GM21447 (cell line): ENCODE results near the gene E2F8.
A peak's percentile ranks its signal among the peaks of the same experiment; 100 is the strongest.
"Not testable (repeated sequence)": the region's sequence is repeated elsewhere in the genome, so short reads cannot be mapped to it uniquely, and the experiment has no call there.

ENCODE experiments used
- ATAC-seq: cut with Tn5 transposase; IDR thresholded peaks from one replicate; pipeline ENCODE4 v1.9.1; 2021; ENCODE audit not compliant: unreplicated experiment

E2F8 gene

GRCh38 chr11:19240420-19241259 is at the start of gene E2F8:
E2F8 (minus strand) TSS chr11:19240945; CDS start chr11:19240121, 824 bp downstream.
- ATAC-seq = peak; percentile 91

- ATAC-seq = no peak
Observed at GRCh38 chr11:19290356-19290755, 49.6 kb upstream of the E2F8 start.

GRCh38 chr11:19288256-19288655 is 47.5 kb upstream of the E2F8 start:
- no peak for ATAC-seq

GRCh38 chr11:19286411-19286810 is 45.7 kb upstream of the E2F8 start:
- ATAC-seq = no peak

GRCh38 chr11:19284881-19285280 is 44.1 kb upstream of the E2F8 start:
- no peak for ATAC-seq

GRCh38 chr11:19283991-19284390 is 43.2 kb upstream of the E2F8 start:
- no peak for ATAC-seq

GRCh38 chr11:19281555-19281954 is 40.8 kb upstream of the E2F8 start:
- no peak for ATAC-seq

- ATAC-seq = no peak
Observed at GRCh38 chr11:19281041-19281440, 40.3 kb upstream of the E2F8 start.

- no peak for ATAC-seq
Observed at GRCh38 chr11:19279451-19279850, 38.7 kb upstream of the E2F8 start.

GRCh38 chr11:19276859-19277808 is 36.4 kb upstream of the E2F8 start:
- no peak for ATAC-seq

- no peak for ATAC-seq
Observed at GRCh38 chr11:19275496-19275895, 34.8 kb upstream of the E2F8 start.

- not testable (repeated sequence) for ATAC-seq
Observed at GRCh38 chr11:19273219-19273618, 32.5 kb upstream of the E2F8 start.

- ATAC-seq = no peak
Observed at GRCh38 chr11:19268909-19269308, 28.2 kb upstream of the E2F8 start.

- ATAC-seq = no peak
Observed at GRCh38 chr11:19267567-19267966, 26.8 kb upstream of the E2F8 start.

- no peak for ATAC-seq
Observed at GRCh38 chr11:19263333-19263732, 22.6 kb upstream of the E2F8 start.

- no peak for ATAC-seq
Observed at GRCh38 chr11:19259487-19260345, 19.0 kb upstream of the E2F8 start.

- ATAC-seq = no peak
Observed at GRCh38 chr11:19258641-19259230, 18.0 kb upstream of the E2F8 start.

- ATAC-seq = not testable (repeated sequence)
Observed at GRCh38 chr11:19254441-19254840, 13.7 kb upstream of the E2F8 start.

- ATAC-seq = no peak
Observed at GRCh38 chr11:19253817-19254216, 13.1 kb upstream of the E2F8 start.

- ATAC-seq = no peak
Observed at GRCh38 chr11:19253153-19253745, 12.5 kb upstream of the E2F8 start.
